Loucy (cell line): ENCODE results near the gene DCAF10.

Experiments
- CTCF ChIP-seq: fragments of 200-600 bp; sonication (generic); conservative IDR thresholded peaks from 2 replicates; pipeline ENCODE4 v1.5.1; 2014; ENCODE audit warnings: mild to moderate bottlenecking, antibody characterized with exemption, low read length
- EZH2phosphoT487 ChIP-seq: fragments of 200-600 bp; IDR thresholded peaks from 2 replicates; pipeline ENCODE4 v1.6.1; 2018; ENCODE audit warnings: antibody characterized with exemption, mild to moderate bottlenecking, moderate library complexity, borderline replicate concordance

DNA sequence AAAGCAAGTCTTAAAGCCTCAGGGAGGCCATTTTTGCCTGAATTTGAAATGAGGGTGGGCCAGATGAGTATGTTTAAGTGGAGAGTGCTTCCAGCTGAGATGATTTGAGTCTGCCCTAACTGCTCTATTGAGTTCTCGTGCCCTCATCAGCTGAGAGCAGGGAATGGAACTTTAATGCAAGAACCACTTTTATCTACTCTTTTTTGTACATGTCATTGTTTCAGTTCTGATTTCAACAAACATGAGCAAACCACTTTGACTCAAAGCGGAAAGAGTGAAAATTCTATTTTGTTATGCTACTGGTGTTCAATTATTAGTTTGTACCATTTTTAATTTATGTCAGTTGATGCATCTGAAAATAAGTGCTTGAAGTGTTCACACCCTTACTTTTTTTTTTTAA is 35.8 kb downstream of the DCAF10 start:
- TF ChIP-seq CTCF (no peak), EZH2phosphoT487 (no peak)
